GM19035 (cell line): ENCODE measurements around the gene XKR7.

Experiments used
- ATAC-seq: cut with Tn5 transposase; IDR thresholded peaks from one replicate; pipeline ENCODE4 v1.9.1; 2021; ENCODE audit not compliant: unreplicated experiment

Gene XKR7

GRCh38 chr20:31977080-31977479 is 9.1 kb downstream of the XKR7 start:
- no peak for ATAC-seq

GRCh38 chr20:31979713-31980426 is 11.9 kb downstream of the XKR7 start:
- no peak for ATAC-seq

- no peak for ATAC-seq
These were observed 13.8 kb downstream of the XKR7 start for GRCh38 chr20:31981784-31982183.

GRCh38 chr20:31984981-31985471 is 17.1 kb downstream of the XKR7 start:
- no peak for ATAC-seq

- ATAC-seq, result no peak
These were observed 19.8 kb downstream of the XKR7 start for GRCh38 chr20:31987744-31988143.

- no peak for ATAC-seq
These were observed 20.6 kb downstream of the XKR7 start for GRCh38 chr20:31988430-31989015.

GRCh38 chr20:31989030-31989645 is 21.2 kb downstream of the XKR7 start:
- ATAC-seq, result no peak

- ATAC-seq, result no peak
These were observed 22.8 kb downstream of the XKR7 start for GRCh38 chr20:31990641-31991338.

- ATAC-seq, result no peak
These were observed 23.4 kb downstream of the XKR7 start for GRCh38 chr20:31991339-31991705.

- ATAC-seq, result no peak
These were observed 24.1 kb downstream of the XKR7 start for GRCh38 chr20:31992086-31992485.

- ATAC-seq, result no peak
These were observed 29.0 kb downstream of the XKR7 start for GRCh38 chr20:31996996-31997395.

- ATAC-seq, result no peak
These were observed 30.3 kb downstream of the XKR7 start for GRCh38 chr20:31998246-31998645.

GRCh38 chr20:32003325-32003724 is 35.4 kb downstream of the XKR7 start:
- no peak for ATAC-seq

- ATAC-seq, result no peak
These were observed 37.0 kb downstream of the XKR7 start for GRCh38 chr20:32004963-32005362.

- ATAC-seq, result no peak
These were observed 38.1 kb downstream of the XKR7 start for GRCh38 chr20:32006053-32006452.

GRCh38 chr20:32006841-32007786 is 39.2 kb downstream of the XKR7 start:
- ATAC-seq, result no peak

- no peak for ATAC-seq
These were observed 40.1 kb downstream of the XKR7 start for GRCh38 chr20:32007787-32008616.

GRCh38 chr20:32009564-32009963 is 41.6 kb downstream of the XKR7 start:
- ATAC-seq, result no peak

GRCh38 chr20:32010101-32010500 is 42.1 kb downstream of the XKR7 start, which contains the start of gene CCM2L:
CCM2L (plus strand) TSS chr20:32010438; CDS start chr20:32010455, 17 bp downstream.
- no peak for ATAC-seq

GRCh38 chr20:32010666-32011065 is 42.7 kb downstream of the XKR7 start:
- no peak for ATAC-seq
